Activated CD4-positive, alpha-beta T cell treated with anti-CD3 and anti-CD28 coated beads, Interleukin-2, amount 50 U/mL, for 4 hours (primary cell): ENCODE measurements around the gene CLCN7.

Experiments used
- DNase-seq, 2 experiments: peaks; one replicate each; pipeline ENCODE4 v3.0.0-alpha.2; 2020

The CLCN7 gene

GRCh38 chr16:1501630-1502029 is 26.8 kb upstream of the CLCN7 start:
- no peak for DNase-seq

- no peak for DNase-seq
Observed at GRCh38 chr16:1500465-1501150, 25.8 kb upstream of the CLCN7 start.

- DNase-seq = no peak
Observed at GRCh38 chr16:1499756-1500464, 25.1 kb upstream of the CLCN7 start.

GRCh38 chr16:1498899-1499676 is 24.3 kb upstream of the CLCN7 start:
- no peak for DNase-seq

GRCh38 chr16:1497014-1497598 is 22.3 kb upstream of the CLCN7 start:
- DNase-seq = no peak

GRCh38 chr16:1496464-1496863 is 21.6 kb upstream of the CLCN7 start:
- DNase-seq = no peak

GRCh38 chr16:1495889-1496262 is 21.0 kb upstream of the CLCN7 start:
- DNase-seq = no peak

GRCh38 chr16:1495211-1495888 is 20.5 kb upstream of the CLCN7 start:
- DNase-seq = no peak

- no peak for DNase-seq
Observed at GRCh38 chr16:1494711-1495110, 19.9 kb upstream of the CLCN7 start.

- no peak for DNase-seq
Observed at GRCh38 chr16:1494129-1494640, 19.4 kb upstream of the CLCN7 start.

- no peak for DNase-seq
Observed at GRCh38 chr16:1493746-1494094, 18.9 kb upstream of the CLCN7 start.

GRCh38 chr16:1492923-1493745 is 18.3 kb upstream of the CLCN7 start, which contains the start of gene TELO2:
TELO2 (plus strand) TSS chr16:1493360; CDS start chr16:1494282, 922 bp downstream.
- peak; percentile 80 to 81 for DNase-seq

GRCh38 chr16:1492082-1492922 is 17.5 kb upstream of the CLCN7 start:
- no peak for DNase-seq

- no peak for DNase-seq
Observed at GRCh38 chr16:1491327-1491726, 16.5 kb upstream of the CLCN7 start.

- DNase-seq = no peak
Observed at GRCh38 chr16:1489077-1489476, 14.2 kb upstream of the CLCN7 start.

- no peak for DNase-seq
Observed at GRCh38 chr16:1488619-1489018, 13.8 kb upstream of the CLCN7 start, which contains the start of gene PTX4. PTX4 (minus strand) TSS chr16:1488944; CDS start chr16:1488909, 35 bp downstream.

GRCh38 chr16:1488054-1488601 is 13.3 kb upstream of the CLCN7 start:
- no peak for DNase-seq

GRCh38 chr16:1487395-1488053 is 12.7 kb upstream of the CLCN7 start:
- no peak for DNase-seq

- DNase-seq = no peak
Observed at GRCh38 chr16:1486551-1487390, 11.9 kb upstream of the CLCN7 start.
